T1000 (cell line): ENCODE results near the gene ADGRB2.

Experiments
- DNase-seq: peaks from one replicate; lab custom pipeline; 2025; ENCODE audit warnings: mixed read lengths; lab: John Stamatoyannopoulos, UW

ADGRB2 gene

GRCh38 chr1:31677401-31677800 is 86.7 kb downstream of the ADGRB2 start:
- no peak for DNase-seq
